Fibroblast of lung (primary cell): ENCODE results near the gene RIPK3. TPM values are rescaled to one million over a fixed set of nuclear protein-coding genes. Genes with fewer than 3 reads are reported as not detected.
A peak's percentile ranks its signal among the peaks of the same experiment; 100 is the strongest.
"Not testable (repeated sequence)": the region's sequence is repeated elsewhere in the genome, so short reads cannot be mapped to it uniquely, and the experiment has no call there.

Source experiments
- DNase-seq, 2 donors: peaks; one replicate each; pipeline versions ENCODE4 v3.0.0 to v3.0.0-alpha.2; 2010; ENCODE audit warnings: low read depth in 2 of 2
- H2AFZ ChIP-seq: 2 replicates; pipeline ENCODE4 v1.5.1; 2012; ENCODE audit warnings: low read length, control low read depth, inconsistent platforms
- H3K27ac ChIP-seq: 2 replicates; pipeline ENCODE4 v1.5.1; 2011; ENCODE audit warnings: low read length, control low read depth; ENCODE audit not compliant: insufficient read depth
- H3K27me3 ChIP-seq: 2 replicates; pipeline ENCODE4 v1.5.1; 2011; ENCODE audit warnings: mild to moderate bottlenecking, low read length; ENCODE audit not compliant: control insufficient read depth, insufficient read depth
- H3K36me3 ChIP-seq: 2 replicates; pipeline ENCODE4 v1.5.1; 2011; ENCODE audit warnings: low read length; ENCODE audit not compliant: control insufficient read depth, insufficient read depth
- H3K4me1 ChIP-seq: 2 replicates; pipeline ENCODE4 v1.5.1; 2011; ENCODE audit warnings: low read length; ENCODE audit not compliant: control insufficient read depth, insufficient read depth; ENCODE audit errors: extremely low read depth
- H3K4me2 ChIP-seq: 2 replicates; pipeline ENCODE4 v1.5.1; 2011; ENCODE audit warnings: low read length, control low read depth; ENCODE audit not compliant: insufficient read depth; ENCODE audit errors: extremely low read depth
- H3K4me3 ChIP-seq, 4 experiments: fragments of 200-600 bp in 1 of 4; sonication (generic) in 1 of 4; replicated peaks in 1 of 4; 2 replicates each; pipeline ENCODE4 v1.5.1; 2011 to 2016; ENCODE audit warnings: low read length in 4 of 4, low read depth in 3 of 4, mild to moderate bottlenecking in 3 of 4, control low read depth in 2 of 4, inconsistent platforms in 1 of 4, mixed read lengths in 1 of 4; ENCODE audit not compliant: insufficient read depth in 1 of 4; ENCODE audit errors: control extremely low read depth in 1 of 4
- H3K79me2 ChIP-seq: 2 replicates; pipeline ENCODE4 v1.5.1; 2012; ENCODE audit warnings: mild to moderate bottlenecking, low read length, inconsistent platforms; ENCODE audit not compliant: control insufficient read depth, insufficient read depth
- H3K9ac ChIP-seq: 2 replicates; pipeline ENCODE4 v1.5.1; 2011; ENCODE audit warnings: mild to moderate bottlenecking, low read length, control low read depth; ENCODE audit not compliant: insufficient read depth
- H3K9me3 ChIP-seq: 2 replicates; pipeline ENCODE4 v1.5.1; 2012; ENCODE audit warnings: low read depth, low read length; ENCODE audit not compliant: control insufficient read depth, insufficient read depth
- H4K20me1 ChIP-seq: 2 replicates; pipeline ENCODE4 v1.5.1; 2011; ENCODE audit warnings: low read length; ENCODE audit not compliant: control insufficient read depth, insufficient read depth; ENCODE audit errors: extremely low read depth
- EZH2 ChIP-seq: IDR thresholded peaks from 2 replicates; pipeline ENCODE4 v1.5.1; 2012; ENCODE audit warnings: low read length, control low read depth, mild to moderate bottlenecking; ENCODE audit errors: missing control alignments
- polyA plus RNA-seq, 2 donors: library from polyadenylated mRNA; depleted of rRNA in 1 of 2; stranded (reverse) in 1 of 2; unstranded in 1 of 2; fragments of >200 nt; gene quantifications; 2 replicates each; pipeline ENCODE4 v1.2.1, GENCODE V29; 2011 to 2012; ENCODE audit warnings: missing spikeins in 1 of 2
- total RNA-seq: library from RNA; depleted of rRNA; stranded (reverse); fragments of >200 nt; gene quantifications from 2 replicates; pipeline ENCODE4 v1.2.1, GENCODE V29; 2014
- TF ChIP-seq, protein P1 (sequence below), 2 donors: IDR thresholded peaks in 1 of 2; conservative IDR thresholded peaks in 1 of 2; 1 replicate in 1 of 2; 2 replicates in 1 of 2; pipeline ENCODE4 v1.5.1; 2011 to 2012; ENCODE audit warnings: low read length in 2 of 2, control low read depth in 1 of 2, inconsistent platforms in 1 of 2, low read depth in 1 of 2, mild to moderate bottlenecking in 1 of 2

Gene RIPK3
- total and polyA plus RNA-seq, 2 donors (not counting 1 experiment from before 2014, with no cell fraction given): 0.20 to 0.33 TPM

DNA sequence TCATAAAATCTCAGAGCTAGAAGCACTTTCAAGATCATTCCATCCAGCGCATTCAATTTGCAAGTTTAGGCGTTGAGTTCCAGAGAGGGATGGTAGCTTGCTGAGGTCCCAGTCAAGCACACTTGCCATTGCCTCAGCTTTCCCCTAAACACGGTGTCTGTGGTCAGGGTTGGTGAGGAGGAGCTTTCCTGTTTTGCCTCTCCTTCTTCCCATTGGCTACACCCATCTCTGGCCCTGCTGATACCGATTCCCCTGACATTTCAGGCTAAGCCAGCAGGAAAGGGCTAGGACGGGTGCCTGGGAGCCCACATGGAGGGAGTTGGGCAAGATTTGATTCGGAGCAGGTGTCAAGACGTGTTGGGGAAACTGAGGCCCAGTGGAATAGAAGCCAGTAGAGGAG, 37.3 kb upstream of the RIPK3 start:
- H3K4me2 ChIP-seq: no peak overlapping the region
- no peak overlapping the region for H3K9ac ChIP-seq
- H3K4me3 ChIP-seq: no peak overlapping the region
- H3K79me2 ChIP-seq: no peaks in the 10 kb centered on the region
- H3K9me3 ChIP-seq: no peaks in the 10 kb centered on the region
- no peak overlapping the region for H3K27ac ChIP-seq
- no peaks in the 10 kb centered on the region for H4K20me1 ChIP-seq
- DNase-seq: no peak
- peaks cover 4% of the 10 kb centered on the region for H3K4me1 ChIP-seq
- no peak overlapping the region for H2AFZ ChIP-seq
- TF ChIP-seq, protein P1, sequence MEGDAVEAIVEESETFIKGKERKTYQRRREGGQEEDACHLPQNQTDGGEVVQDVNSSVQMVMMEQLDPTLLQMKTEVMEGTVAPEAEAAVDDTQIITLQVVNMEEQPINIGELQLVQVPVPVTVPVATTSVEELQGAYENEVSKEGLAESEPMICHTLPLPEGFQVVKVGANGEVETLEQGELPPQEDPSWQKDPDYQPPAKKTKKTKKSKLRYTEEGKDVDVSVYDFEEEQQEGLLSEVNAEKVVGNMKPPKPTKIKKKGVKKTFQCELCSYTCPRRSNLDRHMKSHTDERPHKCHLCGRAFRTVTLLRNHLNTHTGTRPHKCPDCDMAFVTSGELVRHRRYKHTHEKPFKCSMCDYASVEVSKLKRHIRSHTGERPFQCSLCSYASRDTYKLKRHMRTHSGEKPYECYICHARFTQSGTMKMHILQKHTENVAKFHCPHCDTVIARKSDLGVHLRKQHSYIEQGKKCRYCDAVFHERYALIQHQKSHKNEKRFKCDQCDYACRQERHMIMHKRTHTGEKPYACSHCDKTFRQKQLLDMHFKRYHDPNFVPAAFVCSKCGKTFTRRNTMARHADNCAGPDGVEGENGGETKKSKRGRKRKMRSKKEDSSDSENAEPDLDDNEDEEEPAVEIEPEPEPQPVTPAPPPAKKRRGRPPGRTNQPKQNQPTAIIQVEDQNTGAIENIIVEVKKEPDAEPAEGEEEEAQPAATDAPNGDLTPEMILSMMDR (conservative IDR thresholded peaks at IDR 0.05 in 1 of 2, IDR thresholded peaks at IDR 0.05 in 1 of 2; ENCODE audit: low read depth in 1 of 2, low read length in 2 of 2): no peak
- TF ChIP-seq EZH2: no peak
- H3K36me3 ChIP-seq: peaks cover 36% of the 10 kb centered on the region
- no peaks in the 10 kb centered on the region for H3K27me3 ChIP-seq

GRCh38 chr14:24376448-24377070, 36.8 kb upstream of the RIPK3 start:
- peaks cover 36% of the 10 kb centered on the region for H3K36me3 ChIP-seq

DNA sequence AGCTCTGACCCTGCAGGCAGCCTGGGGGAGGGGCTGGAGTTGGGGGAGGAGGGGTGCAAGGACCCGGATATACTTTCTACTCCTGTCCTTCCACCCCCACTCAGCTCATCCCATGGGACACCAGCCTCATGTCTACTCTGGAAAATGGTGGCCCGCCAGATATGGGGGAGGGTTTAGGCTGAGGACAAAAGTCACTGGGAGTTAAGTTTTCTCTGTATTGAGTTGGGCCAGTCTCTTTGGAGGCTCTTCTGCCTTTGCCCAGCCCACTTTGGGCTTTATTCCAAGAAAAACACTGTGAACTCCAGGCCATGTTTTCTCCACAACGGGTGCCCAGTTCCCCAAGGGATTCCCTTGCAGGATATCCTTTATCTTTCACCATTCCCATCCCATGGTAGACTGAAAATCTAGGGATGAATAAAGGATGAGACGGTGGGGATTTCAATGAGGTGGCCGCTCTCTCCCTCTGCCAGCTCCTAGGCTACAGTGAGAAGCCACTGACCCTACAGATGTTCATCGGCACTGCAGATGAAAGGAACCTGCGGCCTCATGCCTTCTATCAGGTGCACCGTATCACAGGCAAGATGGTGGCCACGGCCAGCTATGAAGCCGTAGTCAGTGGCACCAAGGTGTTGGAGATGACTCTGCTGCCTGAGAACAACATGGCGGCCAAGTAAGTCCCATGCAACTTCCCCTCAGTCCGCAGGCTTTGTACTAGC, 33.1 kb upstream of the RIPK3 start:
- Histone ChIP-seq H2AFZ (no peak overlapping the region), H3K27me3 (no peaks in the 10 kb centered on the region), H3K36me3 (peaks cover 33% of the 10 kb centered on the region), H3K9me3 (no peaks in the 10 kb centered on the region), H3K79me2 (peaks cover 9% of the 10 kb centered on the region), H3K4me2 (no peak overlapping the region), H4K20me1 (no peaks in the 10 kb centered on the region), H3K4me1 (peaks cover 19% of the 10 kb centered on the region), H3K4me3 (no peak overlapping the region), H3K9ac (no peak overlapping the region), H3K27ac (no peak overlapping the region)
- TF ChIP-seq, protein P1 (conservative IDR thresholded peaks at IDR 0.05 in 1 of 2, IDR thresholded peaks at IDR 0.05 in 1 of 2; ENCODE audit: low read depth in 1 of 2, low read length in 2 of 2): no peak
- TF ChIP-seq EZH2: no peak
- peak in 1 of 2 donors; percentile 38 for DNase-seq

More at GRCh38 chr14:24376448-24377070, 36.8 kb upstream of the RIPK3 start:
- Histone ChIP-seq H3K27ac (no peak overlapping the region), H3K4me3 (no peak overlapping the region), H3K4me2 (no peak overlapping the region), H4K20me1 (no peaks in the 10 kb centered on the region), H3K9ac (no peak overlapping the region), H2AFZ (no peak overlapping the region), H3K79me2 (no peaks in the 10 kb centered on the region), H3K9me3 (no peaks in the 10 kb centered on the region), H3K27me3 (no peaks in the 10 kb centered on the region), H3K4me1 (peaks cover 6% of the 10 kb centered on the region)
- TF ChIP-seq, protein P1 (conservative IDR thresholded peaks at IDR 0.05 in 1 of 2, IDR thresholded peaks at IDR 0.05 in 1 of 2; ENCODE audit: low read depth in 1 of 2, low read length in 2 of 2): no peak
- TF ChIP-seq EZH2: no peak
- DNase-seq: no peak

- not testable (repeated sequence) for DNase-seq, H4K20me1 ChIP-seq, H3K9me3 ChIP-seq, H3K27ac ChIP-seq, H3K9ac ChIP-seq, H2AFZ ChIP-seq, H3K27me3 ChIP-seq, H3K79me2 ChIP-seq
- peak overlapping the region; percentile 15 for H3K4me2 ChIP-seq
- H3K4me3 ChIP-seq: peak overlapping the region in 1 of 4 experiments; percentile 100
- peaks cover 23% of the 10 kb centered on the region for H3K4me1 ChIP-seq
- H3K36me3 ChIP-seq: peaks cover 26% of the 10 kb centered on the region
These were observed 31.8 kb upstream of the RIPK3 start for GRCh38 chr14:24371605-24372004.
